HepG2 (cell line): Measurements from ENCODE around the gene PTPRCAP. TPM values are rescaled to one million over a fixed set of nuclear protein-coding genes. Genes with fewer than 3 reads are reported as not detected.

Experiments used
- ATAC-seq: fragments of 200-7000 bp; cut with Tn5 transposase; 3 replicates; pipeline ENCODE4 v1.9.1; 2020; ENCODE audit warnings: mild to moderate bottlenecking, moderate library complexity
- BruUV-seq: library from RNA; stranded (reverse); fragments of 400-500 nt; replicated peaks from 2 replicates; lab custom pipeline; 2021; lab: Mats Ljungman, UMichigan
- CTCF ChIA-PET: fragments of 300-600 bp; formaldehyde crosslinking; extraction: SDS; loops from one replicate; lab custom pipeline; 2021; ENCODE audit warnings: low total read pairs, inconsistent platforms, low intra/inter-chr PET ratio; lab: Yijun Ruan, JAX
- POLR2A ChIA-PET: fragments of 350-600 bp; sonication (Branson Sonifier 250); formaldehyde crosslinking; loops from one replicate; lab custom pipeline; 2020; ENCODE audit warnings: antibody characterized with exemption, inconsistent platforms; lab: Yijun Ruan, JAX
- DNase-seq: peaks from one replicate; pipeline ENCODE4 v3.0.0-alpha.2; 2015; ENCODE audit warnings: low spot score
- FAIRE-seq: peaks from 3 replicates; lab custom pipeline; 2011; peaks lifted over from hg19 to GRCh38; lab: Jason Lieb, UNC
- H2AFZ ChIP-seq: one replicate; pipeline ENCODE4 v1.6.1; 2011; ENCODE audit warnings: low read length, inconsistent platforms
- H3K27ac ChIP-seq: fragments of 300-600 bp; 3 replicates; pipeline ENCODE4 v1.8.0; 2011; ENCODE audit warnings: mixed run types, mild to moderate bottlenecking, mixed read lengths, low read length, inconsistent platforms; ENCODE audit not compliant: insufficient read depth; ENCODE audit errors: extremely low read length
- H3K27me3 ChIP-seq, 2 experiments: fragments of 200-600 bp in 1 of 2; 2 replicates in 1 of 2; 3 replicates in 1 of 2; pipeline versions ENCODE4 v1.6.0 to v1.8.0; 2011; ENCODE audit warnings: low read length in 2 of 2, mild to moderate bottlenecking in 2 of 2, moderate library complexity in 2 of 2, inconsistent platforms in 1 of 2; ENCODE audit not compliant: insufficient read depth in 2 of 2, control insufficient read depth in 1 of 2
- H3K36me3 ChIP-seq, 2 experiments: fragments of 200-600 bp in 1 of 2; replicated peaks in 1 of 2; 2 replicates in 1 of 2; 3 replicates in 1 of 2; pipeline versions ENCODE4 v1.5.1 to v1.8.0; 2011; ENCODE audit warnings: low read length in 2 of 2, inconsistent platforms in 1 of 2; ENCODE audit not compliant: insufficient read depth in 2 of 2, control insufficient read depth in 1 of 2
- H3K4me1 ChIP-seq: 2 replicates; pipeline ENCODE4 v1.5.1; 2012; ENCODE audit warnings: low read length, inconsistent platforms; ENCODE audit not compliant: insufficient read depth
- H3K4me2 ChIP-seq: 2 replicates; pipeline ENCODE4 v1.6.0; 2011; ENCODE audit warnings: low read depth, low read length, inconsistent platforms
- H3K4me3 ChIP-seq, 3 experiments: fragments of 200-600 bp in 1 of 3; sonication (generic), shearing (Covaris generic) in 1 of 3; replicated peaks in 1 of 3; 2 replicates each; pipeline ENCODE4 v1.5.1; 2011 to 2016; ENCODE audit warnings: low read length in 3 of 3, inconsistent platforms in 2 of 3, low read depth in 2 of 3, mild to moderate bottlenecking in 2 of 3, control low read depth in 1 of 3, mixed read lengths in 1 of 3; ENCODE audit not compliant: insufficient read depth in 1 of 3
- H3K79me2 ChIP-seq: one replicate; pipeline ENCODE4 v1.6.1; 2011; ENCODE audit warnings: low read length, inconsistent platforms; ENCODE audit not compliant: insufficient read depth
- H3K9ac ChIP-seq: 2 replicates; pipeline ENCODE4 v1.6.0; 2011; ENCODE audit warnings: mild to moderate bottlenecking, low read depth, low read length, inconsistent platforms; ENCODE audit not compliant: insufficient read depth
- H3K9me3 ChIP-seq: 2 replicates; pipeline ENCODE4 v1.5.1; 2012; ENCODE audit warnings: mild to moderate bottlenecking, low read length
- H4K20me1 ChIP-seq: 2 replicates; pipeline ENCODE4 v1.6.0; 2011; ENCODE audit warnings: inconsistent platforms, mild to moderate bottlenecking, low read length, moderate library complexity; ENCODE audit not compliant: insufficient read depth
- NR1H2 ChIP-seq: sonication (generic); formaldehyde crosslinking; IDR thresholded peaks from 2 replicates; pipeline ENCODE4 v1.8.1; 2022; ENCODE audit warnings: low read depth, missing genetic modification reagents, borderline replicate concordance
- SP1 ChIP-seq, 2 experiments: fragments of 450-650 bp in 1 of 2; sonication (generic) in 1 of 2; formaldehyde crosslinking in 1 of 2; IDR thresholded peaks; 2 replicates each; pipeline versions ENCODE4 v1.4.0 to v1.6.1; 2016 to 2020; ENCODE audit warnings: missing genetic modification reagents in 1 of 2
- ZNF18 ChIP-seq: sonication (generic); formaldehyde crosslinking; IDR thresholded peaks from 2 replicates; pipeline ENCODE4 v1.8.0; 2022; ENCODE audit warnings: mild to moderate bottlenecking, missing genetic modification reagents; ENCODE audit not compliant: insufficient replicate concordance
- ZNF205 ChIP-seq: IDR thresholded peaks from 2 replicates; pipeline ENCODE4 v1.6.1; 2018; ENCODE audit warnings: missing biosample characterization, missing genetic modification reagents
- ZNF501 ChIP-seq: sonication (generic); formaldehyde crosslinking; IDR thresholded peaks from 2 replicates; pipeline ENCODE4 v1.5.1; 2020; ENCODE audit warnings: mild to moderate bottlenecking, moderate library complexity, missing genetic modification reagents
- ZNF564 ChIP-seq: sonication (generic); formaldehyde crosslinking; IDR thresholded peaks from 2 replicates; pipeline ENCODE4 v1.8.1; 2023; ENCODE audit warnings: mild to moderate bottlenecking, missing genetic modification reagents
- ZNF883 ChIP-seq: sonication (generic); formaldehyde crosslinking; IDR thresholded peaks from 2 replicates; pipeline ENCODE4 v1.5.1; 2020; ENCODE audit warnings: mild to moderate bottlenecking, missing genetic modification reagents; ENCODE audit errors: not compliant biosample characterization
- WGBS: methylation state at CpG from one replicate; pipeline ENCODE4 v1.1.6; 2017; ENCODE audit warnings: low lambda C conversion rate; 5-methylcytosine and 5-hydroxymethylcytosine counted together
- in situ Hi-C: cut with HindIII; loops from 2 replicates; pipeline ENCODE4 v1.10.0; 2017; ENCODE audit warnings: low pct_unique_long_range_greater_than_20kb; ENCODE audit not compliant: extremely low pct_ligation_motif_present
- intact Hi-C: fragments of 100-400 bp; cut with micrococcal nuclease; formaldehyde crosslinking; loops from one replicate; pipeline ENCODE4 v1.10.0; 2022; ENCODE audit not compliant: unreplicated experiment
- polyA plus RNA-seq, 8 experiments: library from polyadenylated mRNA; depleted of rRNA in 3 of 8; stranded (reverse) in 7 of 8; unstranded in 1 of 8; fragments of >200 nt; fragmentation: Illumina TruSeq in 4 of 8; extraction: Trizol in 4 of 8; gene quantifications; 2 replicates each; pipeline versions ENCODE4 v1.2.1 to v1.2.3, GENCODE V29; 2011 to 2016; ENCODE audit warnings: low read depth in 4 of 8, missing spikeins in 1 of 8, mixed read lengths in 1 of 8; ENCODE audit not compliant: insufficient read depth in 1 of 8
- total RNA-seq, 5 experiments: library from RNA; depleted of rRNA; stranded (reverse); fragments of >200 nt; fragmentation: Illumina TruSeq; extraction: Trizol; gene quantifications; 2 replicates each; pipeline ENCODE4 v1.2.3, GENCODE V29; 2016; ENCODE audit warnings: low read depth in 1 of 5
- TF ChIP-seq, protein P1 (sequence below): sonication (generic); formaldehyde crosslinking; IDR thresholded peaks from 2 replicates; pipeline ENCODE4 v1.5.1; 2020; ENCODE audit warnings: mild to moderate bottlenecking, missing genetic modification reagents, moderate library complexity

PTPRCAP gene
- total and polyA plus RNA-seq, 2 of the 13 experiments (the other 11 are each of a cell fraction or from before 2014, with no cell fraction given): 0.60 to 0.70 TPM

DNA sequence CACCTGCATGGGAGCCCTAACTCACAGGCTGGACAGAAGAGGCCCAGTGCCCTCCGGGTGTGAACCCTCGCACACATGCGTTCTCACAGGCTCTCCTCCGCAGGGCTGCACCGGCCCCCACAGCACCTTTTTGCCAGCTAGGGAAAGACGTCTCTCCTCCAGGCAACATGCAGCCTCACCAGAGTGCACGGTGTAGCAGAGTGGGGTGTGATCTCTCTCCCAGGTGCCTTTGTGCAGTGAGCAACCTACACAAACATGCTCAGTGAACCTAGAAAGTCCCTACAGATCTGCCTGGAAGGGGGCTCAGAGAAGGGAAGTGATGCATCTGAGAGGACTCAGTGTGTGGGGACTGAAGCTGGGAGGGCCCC, 25.7 kb downstream of the PTPRCAP start:
- no peak overlapping the region for H3K27ac ChIP-seq
- H3K27me3 ChIP-seq: peaks cover 10 to 53% of the 10 kb centered on the region in 2 experiments; a peak in 4 of 5 replicates
- H3K4me3 ChIP-seq: peak overlapping the region in 1 of 3 experiments; percentile 4; a peak in 1 of 6 replicates
- no peaks in the 10 kb centered on the region for H3K79me2 ChIP-seq
- WGBS: no CpG with 5 or more reads among the region's 7 CpGs
- peaks cover 52% of the 10 kb centered on the region for H3K4me1 ChIP-seq
- TF ChIP-seq ZNF205 (CRISPR knock-in tag): peak; percentile 92
- 0 out of 2 replicates have a peak, but pooled peaks have one; percentile 28 for TF ChIP-seq ZNF501 (CRISPR knock-in tag)
- TF ChIP-seq SP1 (IDR thresholded peaks at IDR 0.05): no peak
- no peak for TF ChIP-seq SP1 (CRISPR knock-in tag; IDR thresholded peaks at IDR 0.05)
- TF ChIP-seq, protein P1, sequence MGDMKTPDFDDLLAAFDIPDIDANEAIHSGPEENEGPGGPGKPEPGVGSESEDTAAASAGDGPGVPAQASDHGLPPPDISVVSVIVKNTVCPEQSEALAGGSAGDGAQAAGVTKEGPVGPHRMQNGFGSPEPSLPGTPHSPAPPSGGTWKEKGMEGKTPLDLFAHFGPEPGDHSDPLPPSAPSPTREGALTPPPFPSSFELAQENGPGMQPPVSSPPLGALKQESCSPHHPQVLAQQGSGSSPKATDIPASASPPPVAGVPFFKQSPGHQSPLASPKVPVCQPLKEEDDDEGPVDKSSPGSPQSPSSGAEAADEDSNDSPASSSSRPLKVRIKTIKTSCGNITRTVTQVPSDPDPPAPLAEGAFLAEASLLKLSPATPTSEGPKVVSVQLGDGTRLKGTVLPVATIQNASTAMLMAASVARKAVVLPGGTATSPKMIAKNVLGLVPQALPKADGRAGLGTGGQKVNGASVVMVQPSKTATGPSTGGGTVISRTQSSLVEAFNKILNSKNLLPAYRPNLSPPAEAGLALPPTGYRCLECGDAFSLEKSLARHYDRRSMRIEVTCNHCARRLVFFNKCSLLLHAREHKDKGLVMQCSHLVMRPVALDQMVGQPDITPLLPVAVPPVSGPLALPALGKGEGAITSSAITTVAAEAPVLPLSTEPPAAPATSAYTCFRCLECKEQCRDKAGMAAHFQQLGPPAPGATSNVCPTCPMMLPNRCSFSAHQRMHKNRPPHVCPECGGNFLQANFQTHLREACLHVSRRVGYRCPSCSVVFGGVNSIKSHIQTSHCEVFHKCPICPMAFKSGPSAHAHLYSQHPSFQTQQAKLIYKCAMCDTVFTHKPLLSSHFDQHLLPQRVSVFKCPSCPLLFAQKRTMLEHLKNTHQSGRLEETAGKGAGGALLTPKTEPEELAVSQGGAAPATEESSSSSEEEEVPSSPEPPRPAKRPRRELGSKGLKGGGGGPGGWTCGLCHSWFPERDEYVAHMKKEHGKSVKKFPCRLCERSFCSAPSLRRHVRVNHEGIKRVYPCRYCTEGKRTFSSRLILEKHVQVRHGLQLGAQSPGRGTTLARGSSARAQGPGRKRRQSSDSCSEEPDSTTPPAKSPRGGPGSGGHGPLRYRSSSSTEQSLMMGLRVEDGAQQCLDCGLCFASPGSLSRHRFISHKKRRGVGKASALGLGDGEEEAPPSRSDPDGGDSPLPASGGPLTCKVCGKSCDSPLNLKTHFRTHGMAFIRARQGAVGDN (CRISPR knock-in tag): 0 out of 2 replicates have a peak, but pooled peaks have one; percentile 8
- no peak for TF ChIP-seq ZNF564 (CRISPR knock-in tag)
- TF ChIP-seq ZNF18 (CRISPR knock-in tag): peak; percentile 55
- no peak for TF ChIP-seq NR1H2 (CRISPR knock-in tag)
- peak; percentile 49 for TF ChIP-seq ZNF883 (CRISPR knock-in tag)
- H2AFZ ChIP-seq: no peak overlapping the region
- H3K36me3 ChIP-seq: no peaks in the 10 kb centered on the region
- peak; percentile 27 for ATAC-seq
- POLR2A ChIA-PET: interaction anchor here (1.3 to 2.1 kb wide), 3 partner anchors 9 to 20 kb away, joined by 4 to 10 read pairs (median 5); partner anchors contain the start of genes PPP1CA and RAD9A
- FAIRE-seq: no peak
- no TSS peak for BruUV-seq
- no peak overlapping the region for H3K9ac ChIP-seq
- DNase-seq: no peak
- no peaks in the 10 kb centered on the region for H4K20me1 ChIP-seq
- CTCF ChIA-PET: no interaction called here
- peak overlapping the region; percentile 21 for H3K4me2 ChIP-seq
- H3K9me3 ChIP-seq: no peaks in the 10 kb centered on the region
- intact Hi-C loops (no loop called here), in situ Hi-C loops (no loop called here)
